Cardiac fibroblast (primary cell): Measurements from ENCODE around the gene FHOD3.

Source experiments
- DNase-seq, 2 donors: peaks; one replicate each; pipeline versions ENCODE4 v3.0.0 to v3.0.0-alpha.2; 2010; ENCODE audit warnings: low read depth in 2 of 2
- H3K4me3 ChIP-seq, 2 donors: replicated peaks in 1 of 2; 1 replicate in 1 of 2; 2 replicates in 1 of 2; pipeline ENCODE4 v1.5.1; 2011; ENCODE audit warnings: low read depth in 2 of 2, low read length in 2 of 2, mild to moderate bottlenecking in 2 of 2, moderate library complexity in 1 of 2
- CTCF ChIP-seq: IDR thresholded peaks from one replicate; pipeline ENCODE4 v1.5.1; 2011; ENCODE audit warnings: low read depth, mild to moderate bottlenecking, low read length, inconsistent platforms

The FHOD3 gene

GRCh38 chr18:36448384-36449290, 151.1 kb downstream of the FHOD3 start:
- no peak for DNase-seq
- TF ChIP-seq CTCF, result no peak
- H3K4me3 ChIP-seq, result no peak overlapping the region

GRCh38 chr18:36449451-36449850, 151.9 kb downstream of the FHOD3 start:
- no peak for TF ChIP-seq CTCF
- H3K4me3 ChIP-seq, result no peak overlapping the region
- no peak for DNase-seq

GRCh38 chr18:36450264-36450663, 152.8 kb downstream of the FHOD3 start:
- no peak for DNase-seq
- TF ChIP-seq CTCF, result no peak
- no peak overlapping the region for H3K4me3 ChIP-seq

- DNase-seq, result peak in 1 of 2 donors; percentile 15
- no peak overlapping the region for H3K4me3 ChIP-seq
- no peak for TF ChIP-seq CTCF
These were observed 154.1 kb downstream of the FHOD3 start for GRCh38 chr18:36451454-36452251.

- DNase-seq, result no peak
- no peak for TF ChIP-seq CTCF
- no peak overlapping the region for H3K4me3 ChIP-seq
These were observed 156.7 kb downstream of the FHOD3 start for GRCh38 chr18:36454245-36454644.

GRCh38 chr18:36454848-36455458, 157.4 kb downstream of the FHOD3 start:
- DNase-seq, result no peak
- no peak for TF ChIP-seq CTCF
- H3K4me3 ChIP-seq, result no peak overlapping the region
